SIG-M5 treated with dmso at 0.1 percent for 504 hours (cell line): ENCODE measurements around the gene TDRD9.

Experiments used
- DNase-seq: peaks from one replicate; lab custom pipeline; 2025; ENCODE audit not compliant: unreplicated experiment; lab: John Stamatoyannopoulos, UW

Gene TDRD9

GRCh38 chr14:104064003-104064402, 135.7 kb downstream of the TDRD9 start:
- DNase-seq: no peak

DNA sequence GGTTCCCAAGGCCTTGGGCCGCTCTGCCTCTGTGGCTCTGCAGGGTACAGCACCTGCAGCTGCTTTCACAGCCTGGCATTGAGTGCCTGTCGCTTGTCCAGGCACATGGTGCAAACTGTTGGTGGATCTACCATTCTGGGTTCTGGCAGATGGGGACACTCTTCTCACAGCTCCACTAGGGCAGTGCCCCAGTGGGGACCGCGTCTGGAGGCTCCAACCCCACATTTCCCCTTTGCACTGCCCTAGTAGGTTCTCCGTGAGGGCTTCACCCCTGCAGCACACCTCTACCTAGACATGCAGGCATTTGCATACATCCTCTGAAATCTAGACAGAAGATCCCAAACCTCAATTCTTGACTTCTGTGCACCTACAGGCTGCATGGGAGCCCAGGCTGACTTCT, 138.0 kb downstream of the TDRD9 start:
- no peak for DNase-seq

- no peak for DNase-seq
Observed at GRCh38 chr14:104066719-104067295, 138.6 kb downstream of the TDRD9 start.

- no peak for DNase-seq
Observed at GRCh38 chr14:104069541-104069940, 141.3 kb downstream of the TDRD9 start.

DNA sequence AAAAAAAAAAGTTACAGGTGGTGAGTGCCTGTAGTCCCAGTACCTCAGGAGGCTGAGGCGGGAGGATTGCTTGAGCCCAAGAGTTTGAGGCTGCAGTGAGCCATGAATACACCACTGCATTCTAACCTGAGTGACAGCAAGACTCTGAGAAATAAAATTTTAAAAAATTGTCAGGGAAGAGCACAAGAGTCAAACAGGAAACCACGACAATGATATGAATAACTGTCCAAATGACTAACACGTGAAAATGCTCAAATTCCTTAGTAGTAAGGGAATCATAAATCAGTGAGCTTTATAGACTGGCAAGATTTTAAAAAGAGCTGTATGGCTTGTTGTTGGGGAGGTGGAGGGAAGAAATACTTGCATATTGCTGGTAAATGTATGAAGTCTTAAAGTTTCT, 144.3 kb downstream of the TDRD9 start:
- no peak for DNase-seq

DNA sequence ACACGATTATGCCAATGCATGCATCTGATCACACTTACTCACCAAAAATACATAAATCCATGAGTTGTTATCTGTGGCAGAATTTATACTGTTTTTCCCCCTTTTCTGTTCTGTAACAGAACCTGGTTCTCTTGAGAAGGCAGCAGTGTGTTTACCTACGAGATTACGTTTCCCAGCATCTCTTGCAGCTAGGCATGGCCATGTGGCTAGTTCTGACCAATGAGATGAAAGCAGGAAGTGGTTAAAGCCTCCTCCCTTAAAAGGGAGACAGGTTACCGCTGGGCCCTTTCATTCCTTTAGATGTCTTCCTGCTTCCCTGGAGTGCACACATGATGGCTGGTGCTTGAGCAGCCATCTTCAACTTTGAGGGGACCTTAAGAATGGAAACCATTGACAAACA, 145.5 kb downstream of the TDRD9 start:
- no peak for DNase-seq

DNA sequence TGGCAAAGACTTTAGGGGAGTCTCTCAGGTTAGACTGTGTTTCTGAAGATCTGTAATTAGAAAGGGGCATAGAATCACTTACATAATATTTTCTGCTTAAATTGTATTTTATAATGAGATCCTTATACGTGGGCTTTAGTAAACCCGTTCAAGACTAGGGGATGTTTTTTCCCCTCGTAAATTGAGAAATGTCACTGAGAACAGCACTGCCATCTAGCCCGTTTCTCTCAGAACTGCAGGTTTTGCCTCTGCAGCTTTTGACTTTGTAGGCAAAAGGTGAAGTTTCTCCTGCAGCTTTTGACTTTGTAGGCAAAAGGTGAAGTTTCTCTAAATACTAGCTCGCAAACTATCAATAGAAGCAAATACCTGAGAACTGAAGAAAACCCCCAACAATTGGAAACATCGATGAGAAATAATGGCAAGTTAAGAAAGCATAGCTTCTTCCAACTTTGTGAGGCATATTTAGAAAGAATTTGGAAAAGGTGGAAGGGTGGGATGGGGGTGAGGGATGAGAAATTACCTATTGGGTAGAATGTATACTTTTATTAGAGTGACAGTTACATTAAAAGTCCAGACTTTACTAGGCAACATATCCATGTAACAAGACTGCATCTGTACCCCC, 147.4 kb downstream of the TDRD9 start:
- DNase-seq: peak; percentile 12

GRCh38 chr14:104076743-104077142, 148.5 kb downstream of the TDRD9 start:
- no peak for DNase-seq

DNA sequence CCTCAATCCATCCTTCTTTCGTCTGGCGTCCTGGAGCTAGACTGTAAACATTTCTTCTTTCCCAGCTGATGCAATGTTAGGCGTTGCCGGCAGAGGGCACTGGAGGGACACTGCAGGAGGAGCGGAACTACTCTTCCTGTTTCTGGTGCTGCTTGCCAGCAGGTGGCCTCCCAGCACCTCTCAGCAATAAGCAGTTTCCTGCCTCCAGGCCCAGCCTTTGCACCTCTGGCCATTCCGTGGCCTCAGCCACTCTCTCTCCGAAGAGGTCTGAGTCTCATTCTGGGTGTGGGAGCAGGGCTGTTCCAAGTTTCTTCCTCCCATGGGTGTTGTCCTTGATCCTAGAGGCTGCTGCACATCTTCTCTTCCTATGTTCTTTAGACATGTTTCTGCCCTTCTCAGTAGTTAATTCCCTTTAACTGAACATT, 149.8 kb downstream of the TDRD9 start:
- peak; percentile 94 for DNase-seq

DNA sequence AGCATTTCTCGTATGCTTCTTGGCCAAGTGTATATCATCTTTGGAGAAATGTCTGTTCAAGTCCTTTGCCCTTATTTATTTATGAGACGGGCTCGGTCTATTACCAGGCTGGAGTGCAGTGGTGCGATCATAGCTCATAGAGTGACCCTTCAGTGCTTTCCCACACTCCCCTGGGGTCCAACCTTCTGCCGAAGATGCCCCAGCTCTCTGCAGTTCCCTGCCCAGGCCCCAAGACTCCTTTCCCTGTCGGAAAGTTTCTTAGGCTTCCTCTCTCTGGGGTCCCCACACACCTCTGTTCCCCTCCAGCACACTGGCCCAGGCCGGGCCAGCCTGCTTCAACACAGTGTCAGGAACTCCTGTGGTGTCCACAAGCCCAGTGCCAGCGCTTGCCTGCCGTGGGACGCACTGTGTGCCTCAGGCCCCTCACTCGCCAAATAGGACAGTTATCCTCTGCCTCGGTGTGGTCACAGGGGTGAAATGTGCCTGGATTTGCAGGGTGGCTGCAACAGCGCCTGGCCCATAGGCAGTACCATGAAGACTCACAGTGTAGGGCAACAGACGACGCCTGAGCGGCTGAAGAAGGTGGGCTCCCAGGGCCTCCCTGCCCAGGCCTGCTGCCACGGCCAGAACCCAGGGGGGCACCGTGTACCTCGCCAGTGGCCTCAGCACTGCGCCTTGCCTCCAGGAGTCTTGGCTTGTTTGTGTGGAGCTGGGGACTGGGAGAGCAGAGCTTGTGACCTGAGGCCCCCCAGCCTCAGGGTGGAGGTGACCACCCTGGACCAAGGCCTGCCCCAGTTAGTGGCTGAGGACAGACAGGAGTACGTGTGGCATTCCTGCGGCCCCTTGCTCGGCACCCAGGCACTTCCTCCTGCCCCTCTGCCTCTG, 152.4 kb downstream of the TDRD9 start:
- DNase-seq: no peak

GRCh38 chr14:104081261-104081835, 153.1 kb downstream of the TDRD9 start:
- no peak for DNase-seq

- no peak for DNase-seq
Observed at GRCh38 chr14:104081951-104082464, 153.8 kb downstream of the TDRD9 start.

DNA sequence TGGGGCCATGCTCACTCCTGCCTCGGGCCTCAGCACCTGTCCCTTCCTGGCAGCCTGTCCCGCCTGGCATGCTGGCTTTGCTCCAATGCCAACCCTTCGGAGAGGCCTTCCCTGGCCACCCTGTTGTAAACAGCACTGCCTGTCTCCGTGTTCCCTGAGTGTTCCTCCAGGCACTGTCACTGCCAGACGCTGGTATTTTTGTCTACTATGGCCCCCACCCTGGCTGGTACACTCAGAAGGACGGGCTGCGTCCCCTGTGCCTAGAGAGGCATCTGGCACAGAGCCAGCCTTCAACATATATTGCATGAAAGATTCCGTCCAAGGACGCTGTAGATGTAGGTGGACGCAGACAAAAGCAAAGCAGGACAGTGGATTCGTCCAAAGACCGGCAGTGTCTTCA, 154.6 kb downstream of the TDRD9 start:
- no peak for DNase-seq

- DNase-seq: no peak
Observed at GRCh38 chr14:104084251-104085002, 156.2 kb downstream of the TDRD9 start.

- DNase-seq: no peak
Observed at GRCh38 chr14:104085032-104085888, 157.0 kb downstream of the TDRD9 start, which contains the start of gene ASPG. Gene ASPG, plus strand, starts transcription at chr14:104085700. Its CDS starts 71 bp downstream, at chr14:104085771.

DNA sequence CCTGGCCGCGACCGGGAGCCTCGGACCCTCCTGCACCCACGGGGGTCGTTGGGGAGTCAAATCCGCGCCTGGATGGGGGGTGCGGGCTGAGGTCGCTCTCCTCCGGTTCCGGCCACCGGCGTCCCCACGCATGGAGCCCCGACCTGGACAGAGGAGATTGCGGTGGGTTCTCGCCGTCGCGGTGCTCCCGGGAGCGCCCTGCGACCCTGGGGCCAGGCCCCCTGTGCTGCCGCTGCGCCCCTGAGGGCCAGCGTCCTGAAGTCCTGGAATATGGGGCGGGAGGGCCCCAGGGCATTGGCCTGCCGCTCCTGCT, 157.6 kb downstream of the TDRD9 start:
- DNase-seq: no peak

DNA sequence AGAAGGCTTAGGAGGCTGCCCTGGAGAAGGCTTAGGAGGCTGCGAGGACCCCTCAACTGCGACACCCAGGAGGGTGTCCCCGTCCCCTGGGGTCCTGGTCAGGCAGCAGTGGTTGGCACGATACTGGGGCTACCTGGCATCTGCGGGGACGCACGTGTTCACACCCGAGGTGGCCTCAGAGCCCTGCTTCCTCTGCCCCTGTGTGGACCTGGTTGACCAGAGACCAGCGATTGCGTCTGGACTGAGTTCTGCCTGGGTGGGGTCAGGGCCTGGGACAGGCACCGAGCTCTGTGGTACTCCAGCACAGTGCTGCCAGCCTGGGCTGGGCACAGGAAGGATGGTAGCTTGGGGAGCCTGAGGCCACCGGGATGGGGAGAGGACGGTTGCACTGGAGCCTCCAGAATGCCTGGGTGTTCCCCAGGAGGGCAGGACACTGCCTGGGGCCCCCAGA, 158.0 kb downstream of the TDRD9 start:
- DNase-seq: no peak

DNA sequence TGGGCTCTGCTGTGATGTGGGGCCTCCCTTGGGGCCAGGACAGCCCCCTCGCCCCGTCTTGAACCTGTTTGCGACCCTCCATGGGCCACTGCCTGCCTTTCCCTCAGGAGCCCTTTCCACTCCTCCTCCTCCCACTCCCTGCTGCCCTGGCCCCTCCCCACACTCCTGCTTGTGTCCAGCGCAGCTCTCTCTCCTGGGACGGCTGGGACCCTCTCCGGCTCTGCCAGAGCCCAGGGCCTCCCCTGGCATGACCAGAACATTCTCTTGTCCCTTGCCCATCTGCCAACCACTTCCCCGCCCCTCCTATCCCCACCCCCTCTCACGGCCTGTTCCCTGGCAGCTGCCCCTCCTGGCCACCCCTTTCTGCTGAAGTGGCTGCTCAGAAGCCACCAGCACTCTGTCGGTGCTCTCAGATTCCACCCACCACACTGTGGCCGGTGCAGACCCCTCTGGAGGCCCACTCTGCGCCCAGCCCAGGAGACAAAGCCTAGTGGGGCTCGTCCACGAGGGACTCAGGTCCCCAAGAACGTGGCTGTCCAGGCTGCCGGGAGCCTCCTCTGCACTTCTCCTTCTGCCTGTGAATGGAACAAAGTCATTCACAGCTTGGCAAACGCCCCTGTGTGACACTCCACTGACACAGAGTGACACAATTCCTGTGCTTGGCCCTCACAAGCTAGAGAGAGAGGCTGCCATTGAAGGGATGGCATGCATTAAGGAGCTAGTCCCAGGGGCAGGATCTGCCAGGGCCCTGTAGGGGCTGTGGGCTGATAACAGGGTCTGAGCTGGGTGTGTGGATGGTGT, 158.6 kb downstream of the TDRD9 start:
- DNase-seq: no peak

DNA sequence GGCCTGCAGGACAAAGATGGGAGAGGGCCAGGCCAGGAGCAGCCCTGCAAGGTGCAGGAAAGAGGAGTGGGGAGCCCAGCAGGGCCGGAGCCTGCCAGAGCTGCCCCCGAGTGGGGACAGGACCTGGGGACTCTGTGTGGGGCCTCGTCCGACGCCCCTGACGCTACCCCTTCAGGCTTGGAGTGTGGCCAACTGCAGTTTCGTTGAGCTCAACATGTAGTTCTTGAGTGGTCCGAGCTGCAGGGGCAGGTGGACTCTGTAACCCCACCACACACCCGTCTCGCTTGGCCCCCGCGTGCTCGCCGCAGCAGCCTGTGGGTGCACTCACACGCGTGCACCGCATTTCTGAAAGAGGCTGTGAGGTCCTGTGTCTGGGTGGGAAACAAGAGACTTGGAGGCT, 159.2 kb downstream of the TDRD9 start:
- DNase-seq: no peak
